Stimulated activated CD4-positive, alpha-beta T cell treated with anti-CD3 and anti-CD28 coated beads, Interleukin-1b, Interleukin-23, amount 100 ng/mL, for 1 hour (primary cell): ENCODE results near the gene CCDC107.

Experiments
- DNase-seq, 2 donors: peaks; one replicate each; pipeline ENCODE4 v3.0.0-alpha.2; 2020; ENCODE audit warnings: low read depth in 2 of 2

CCDC107 gene

DNA sequence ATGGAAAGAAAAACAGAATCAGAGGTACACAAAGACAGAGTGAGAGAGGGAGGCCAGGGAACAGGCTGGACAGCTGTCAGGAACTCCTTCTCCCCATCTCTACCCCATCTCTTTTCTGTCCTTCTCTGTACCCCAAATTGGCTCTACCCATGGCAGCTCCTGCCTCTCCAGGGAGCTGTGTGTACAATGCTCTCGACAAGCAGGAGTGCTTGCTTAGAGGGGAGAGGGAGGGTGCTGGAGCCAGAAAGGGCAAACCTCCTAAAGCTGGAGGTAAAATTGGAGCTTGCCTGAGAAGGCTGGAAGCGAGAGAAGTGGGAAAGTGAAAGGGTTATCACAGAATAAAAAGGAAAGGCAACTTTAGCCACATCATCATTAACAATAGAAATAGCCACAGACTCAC, 25.2 kb downstream of the CCDC107 start:
- no peak for DNase-seq

DNA sequence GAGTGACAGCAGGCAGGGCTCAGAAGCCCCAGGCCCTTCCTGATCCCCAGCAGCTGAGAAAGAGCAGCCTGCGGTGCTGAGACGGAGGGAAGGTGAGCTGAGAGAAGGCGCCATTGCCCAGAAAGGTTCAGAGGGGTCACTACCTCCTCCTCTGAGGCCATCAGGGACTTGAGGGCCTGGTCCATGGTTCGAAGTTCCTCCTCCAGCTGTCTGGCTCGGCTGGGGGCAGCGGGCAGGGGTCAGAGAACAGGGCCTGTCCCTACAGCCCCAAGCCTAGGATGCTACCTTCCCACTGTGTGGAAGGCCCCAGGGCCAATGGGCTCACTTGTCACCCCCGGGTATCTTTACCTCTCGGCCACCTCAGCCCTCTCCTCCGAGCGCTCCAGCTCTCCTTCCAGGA, 26.8 kb downstream of the CCDC107 start:
- DNase-seq, result no peak

DNA sequence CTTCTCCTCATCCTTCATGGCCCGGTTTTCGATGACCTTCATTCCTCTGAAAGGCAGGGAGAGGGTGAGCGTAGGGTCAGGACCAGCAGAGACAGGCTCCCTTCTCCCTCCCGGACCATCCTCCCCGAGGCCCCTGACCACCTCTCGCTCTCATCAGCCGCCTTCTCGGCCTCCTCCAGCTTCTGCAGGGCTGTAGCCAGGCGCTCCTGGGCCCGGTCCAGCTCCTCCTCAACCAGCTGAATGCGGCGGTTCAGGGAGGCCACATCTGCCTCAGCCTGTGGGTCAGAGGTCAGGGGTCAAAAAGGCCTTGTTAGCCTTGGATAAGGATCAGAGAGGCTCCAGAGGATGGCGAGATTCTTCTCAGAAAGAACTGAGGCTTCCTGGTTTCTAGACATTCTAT, 27.4 kb downstream of the CCDC107 start:
- no peak for DNase-seq

- no peak for DNase-seq
Observed at GRCh38 chr9:35686222-35687203, 28.4 kb downstream of the CCDC107 start.

GRCh38 chr9:35687306-35687705, 29.2 kb downstream of the CCDC107 start:
- DNase-seq, result no peak

DNA sequence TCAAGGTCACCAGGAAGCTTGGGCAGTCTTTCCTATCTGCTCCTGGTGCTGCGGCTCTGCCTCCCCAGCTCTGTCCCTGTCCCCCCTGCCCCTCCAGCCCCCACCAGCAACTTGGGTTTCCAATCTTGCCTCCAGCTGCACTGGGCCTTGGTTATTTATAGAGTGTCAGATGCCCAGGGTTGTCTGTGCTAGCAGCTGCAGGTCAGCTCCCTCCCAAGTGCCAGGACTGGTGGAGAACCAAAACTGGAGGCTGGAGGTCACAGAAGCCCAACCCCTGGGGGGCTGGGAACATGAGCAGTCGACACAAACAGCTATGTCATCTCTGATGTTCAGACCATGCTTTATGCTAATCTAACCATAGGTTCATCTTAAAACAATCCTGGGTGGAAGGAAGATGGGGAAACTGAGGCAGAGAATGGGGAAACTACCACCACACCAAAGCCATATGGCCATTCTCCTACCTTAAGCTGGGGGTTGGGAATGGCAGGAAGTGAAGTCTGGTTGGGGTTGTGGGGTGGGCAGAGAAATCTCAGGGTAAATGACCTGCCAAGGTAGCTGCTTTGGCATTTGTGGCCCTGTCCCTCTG, 30.0 kb downstream of the CCDC107 start:
- DNase-seq, result no peak

GRCh38 chr9:35688558-35689541, 30.8 kb downstream of the CCDC107 start:
- no peak for DNase-seq

GRCh38 chr9:35689542-35690293, 31.6 kb downstream of the CCDC107 start, which contains the start of gene TPM2:
TPM2 (minus strand) TSS chr9:35689925; CDS start chr9:35689817, 108 bp downstream.
- DNase-seq, result no peak

DNA sequence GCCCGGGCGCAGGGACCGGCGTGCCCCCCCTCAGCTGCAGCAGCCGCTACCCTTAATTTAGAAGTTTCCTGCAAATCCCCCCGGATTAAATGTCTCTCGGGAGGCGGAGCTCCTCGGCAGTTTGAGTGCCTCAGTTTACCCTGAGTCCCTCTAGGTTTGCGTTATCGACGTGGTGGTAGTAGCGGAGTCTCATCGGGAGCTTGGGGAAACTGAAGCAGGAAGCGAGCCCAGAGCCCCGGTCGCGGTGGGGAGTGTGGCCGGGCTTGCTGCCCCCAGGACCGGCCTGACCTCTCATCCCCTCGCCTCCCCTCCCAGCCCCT, 32.2 kb downstream of the CCDC107 start:
- DNase-seq, result no peak

DNA sequence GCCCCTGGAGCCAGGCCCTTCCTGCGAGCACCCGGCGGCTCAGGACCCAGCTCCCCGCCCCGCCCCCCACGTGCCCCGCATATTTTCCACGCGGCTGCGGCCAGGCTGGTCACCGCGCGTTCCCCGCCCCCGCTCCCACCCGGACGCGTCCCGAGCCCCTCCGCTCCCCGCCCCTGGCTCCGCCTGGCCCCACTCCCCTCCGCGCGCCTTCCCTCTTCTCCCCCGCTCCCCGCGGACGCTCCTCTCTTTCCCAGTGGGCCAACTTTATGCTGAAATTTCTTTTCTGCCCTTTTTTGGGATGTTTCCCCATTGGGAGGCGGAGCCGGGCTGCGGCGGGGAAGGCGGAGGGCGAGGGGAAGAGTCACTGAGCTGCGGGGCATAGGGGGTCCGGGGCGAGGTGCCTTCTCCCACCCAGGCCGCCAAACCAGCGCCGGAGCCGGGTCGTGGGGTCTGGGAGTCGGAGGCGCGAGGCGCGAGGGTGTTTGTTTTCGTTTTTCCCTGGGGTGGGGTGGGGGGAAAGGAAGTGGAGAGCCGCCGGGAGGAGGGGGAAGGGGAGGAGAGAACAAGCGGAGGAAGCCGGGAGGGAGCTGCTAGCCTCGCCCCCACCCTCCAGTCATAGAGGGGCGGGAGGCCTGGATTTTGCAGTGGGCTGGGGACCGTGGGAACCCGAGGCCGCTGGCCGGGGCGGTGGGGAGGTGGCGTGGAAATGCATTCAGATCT, 32.7 kb downstream of the CCDC107 start:
- no peak for DNase-seq

DNA sequence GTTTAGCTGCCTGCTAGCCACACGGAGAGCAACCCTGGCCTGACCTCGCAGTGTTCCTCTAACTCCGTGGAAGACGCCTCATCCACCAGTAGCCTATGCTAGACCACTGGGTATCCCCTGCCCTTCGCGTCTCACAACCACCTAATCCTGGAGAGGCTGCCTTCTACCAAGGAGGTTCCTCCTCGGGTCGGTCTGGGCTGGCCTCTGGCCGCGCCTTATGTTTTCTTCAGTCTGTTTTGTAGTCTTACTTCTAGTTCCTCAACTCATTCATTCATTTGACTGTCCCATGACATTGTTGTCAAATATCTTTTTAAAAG, 33.2 kb downstream of the CCDC107 start:
- no peak for DNase-seq

DNA sequence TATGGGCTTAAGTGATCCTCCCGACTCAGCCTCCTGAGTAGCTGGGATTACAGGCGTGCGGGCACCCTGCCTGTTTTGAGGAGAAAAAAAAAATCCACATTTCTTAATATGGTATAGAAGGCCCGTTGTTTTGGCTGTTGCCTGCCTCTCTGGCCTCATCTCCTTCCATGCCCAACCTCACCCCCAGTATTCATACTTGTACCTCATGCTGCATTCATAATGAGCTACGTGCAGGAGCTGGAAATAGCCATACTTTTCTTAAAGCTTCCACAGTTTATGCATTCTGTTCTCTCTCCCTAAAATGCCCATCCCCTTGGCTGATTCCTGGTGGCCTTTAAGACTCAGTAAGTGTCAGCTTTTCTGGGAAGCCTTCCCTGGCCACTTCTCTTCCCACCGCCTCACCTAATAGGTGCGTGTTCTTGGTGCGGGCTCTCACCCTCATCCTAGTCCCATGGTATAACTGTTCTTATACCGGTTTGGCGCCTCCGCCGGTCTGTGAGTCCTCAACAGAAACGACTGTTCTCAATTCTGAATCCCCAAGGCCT, 33.7 kb downstream of the CCDC107 start:
- no peak for DNase-seq

GRCh38 chr9:35695943-35696401, 37.9 kb downstream of the CCDC107 start:
- no peak for DNase-seq

DNA sequence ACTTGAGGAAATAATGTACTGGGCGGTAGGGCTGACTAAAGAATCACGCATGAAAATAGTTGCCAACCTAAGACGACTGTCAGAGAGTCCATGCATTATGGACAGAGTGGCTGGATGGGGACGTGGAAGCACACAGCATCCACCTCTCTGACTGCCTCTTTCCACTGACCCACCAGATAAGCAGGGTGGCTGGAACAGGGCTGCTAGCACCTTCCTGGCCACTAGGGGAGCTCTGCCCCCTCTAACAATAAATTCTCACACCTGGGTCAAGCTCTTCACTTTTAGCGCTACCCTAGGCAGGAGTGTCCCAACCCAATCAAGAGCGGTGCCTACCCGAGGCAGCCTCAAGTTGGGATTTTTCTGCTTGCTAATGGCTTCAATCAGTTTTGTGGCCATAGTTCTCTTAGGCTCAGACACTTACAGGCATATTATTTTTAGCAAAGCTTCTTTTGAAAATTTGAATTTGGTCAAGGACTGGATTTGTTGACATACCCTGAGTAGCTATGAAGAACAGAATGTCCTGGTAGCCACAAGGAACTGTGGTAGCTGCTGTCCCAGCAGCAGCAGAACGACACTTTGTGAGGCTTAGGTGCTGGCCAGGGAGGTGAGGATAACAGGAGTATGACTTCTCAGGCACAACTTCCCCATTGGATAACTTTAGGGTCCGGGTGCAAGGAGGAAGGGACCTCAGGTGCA, 38.6 kb downstream of the CCDC107 start:
- DNase-seq, result peak; percentile 9 to 37

DNA sequence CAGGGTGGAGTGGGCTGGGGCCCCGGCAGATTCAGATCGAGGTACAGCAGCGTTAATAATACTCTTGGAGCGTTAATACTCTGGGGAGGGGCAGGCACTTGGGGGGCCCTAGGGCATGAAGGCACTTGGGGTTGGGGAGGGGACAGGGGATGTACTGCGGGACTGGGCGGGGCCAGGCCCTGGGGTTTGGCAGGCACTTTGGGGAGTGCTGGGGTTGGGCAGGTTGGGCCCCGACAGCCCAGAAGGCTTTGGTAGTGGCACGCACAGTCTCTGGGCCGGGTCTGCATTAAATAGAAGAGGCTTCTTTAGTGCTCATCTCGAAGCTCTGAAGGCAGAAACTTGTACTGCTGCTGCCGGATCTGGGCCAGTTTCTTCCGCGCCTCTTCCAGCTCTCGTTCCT, 39.4 kb downstream of the CCDC107 start:
- no peak for DNase-seq

- DNase-seq, result no peak
Observed at GRCh38 chr9:35698231-35698630, 40.1 kb downstream of the CCDC107 start.

DNA sequence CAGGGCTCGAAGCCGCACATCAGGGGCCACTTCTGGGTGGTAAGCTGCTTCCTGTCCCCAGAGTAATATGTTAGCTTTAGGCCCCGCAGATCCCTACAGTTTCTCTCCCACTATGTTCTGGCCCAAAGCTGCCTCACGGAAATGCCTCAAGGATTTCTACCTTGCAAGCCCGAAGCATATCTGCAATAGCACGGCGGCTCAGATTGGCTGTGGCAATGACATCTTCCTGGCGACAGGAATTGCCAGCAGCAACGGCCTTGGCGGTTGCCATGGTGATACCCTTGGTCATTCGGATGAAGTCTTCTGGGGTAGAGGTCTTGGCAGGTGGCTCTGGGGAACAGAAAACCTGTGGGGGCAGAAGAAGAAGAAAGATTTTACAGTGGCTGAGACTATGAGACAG, 41.9 kb downstream of the CCDC107 start:
- no peak for DNase-seq

DNA sequence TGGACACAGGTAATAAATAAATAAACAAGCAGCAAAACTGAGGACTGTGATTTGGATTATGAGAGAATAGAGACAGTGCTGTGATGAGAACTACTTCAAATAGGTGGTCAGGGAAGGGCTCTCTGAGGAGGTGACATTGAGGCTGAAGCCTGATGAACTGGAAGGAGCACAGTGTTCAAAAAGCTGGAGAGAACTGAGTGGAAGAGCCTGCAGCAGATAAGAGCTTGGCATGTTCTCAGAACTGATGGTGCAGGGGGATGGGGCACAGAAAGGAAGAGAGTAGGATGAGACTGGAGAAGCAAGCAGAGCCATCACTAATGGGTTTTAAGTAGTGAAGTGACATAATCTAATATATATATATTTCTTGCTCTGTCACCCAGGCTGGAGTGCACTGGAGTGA, 42.9 kb downstream of the CCDC107 start:
- DNase-seq, result no peak

- DNase-seq, result no peak
Observed at GRCh38 chr9:35702696-35703095, 44.6 kb downstream of the CCDC107 start.
